Panc1 (cell line): ENCODE results near the gene PARP4.
"Not testable (repeated sequence)": the region's sequence is repeated elsewhere in the genome, so short reads cannot be mapped to it uniquely, and the experiment has no call there.

Experiments
- POLR2AphosphoS5 ChIP-seq: IDR thresholded peaks from 2 replicates; pipeline ENCODE4 v1.6.1; 2012; ENCODE audit warnings: mild to moderate bottlenecking, low read depth, low read length, moderate library complexity
- REST ChIP-seq, 2 experiments: IDR thresholded peaks; 2 replicates each; pipeline ENCODE4 v1.6.1; 2011 to 2012; ENCODE audit warnings: low read depth in 2 of 2, control low read depth in 1 of 2, low read length in 1 of 2, mild to moderate bottlenecking in 1 of 2, moderate library complexity in 1 of 2; ENCODE audit not compliant: insufficient read depth in 1 of 2
- SIN3A ChIP-seq: IDR thresholded peaks from 2 replicates; pipeline ENCODE4 v1.6.1; 2012; ENCODE audit warnings: low read depth, mild to moderate bottlenecking, low read length, moderate library complexity, borderline replicate concordance; ENCODE audit not compliant: insufficient read depth
- TCF7L2 ChIP-seq: IDR thresholded peaks from 2 replicates; pipeline ENCODE4 v1.6.1; 2011; ENCODE audit warnings: mild to moderate bottlenecking, low read depth, low read length, inconsistent platforms
- TF ChIP-seq, protein P1 (sequence below): fragments of 450-650 bp; IDR thresholded peaks from 2 replicates; pipeline ENCODE4 v1.5.1; 2017; ENCODE audit warnings: mild to moderate bottlenecking

DNA sequence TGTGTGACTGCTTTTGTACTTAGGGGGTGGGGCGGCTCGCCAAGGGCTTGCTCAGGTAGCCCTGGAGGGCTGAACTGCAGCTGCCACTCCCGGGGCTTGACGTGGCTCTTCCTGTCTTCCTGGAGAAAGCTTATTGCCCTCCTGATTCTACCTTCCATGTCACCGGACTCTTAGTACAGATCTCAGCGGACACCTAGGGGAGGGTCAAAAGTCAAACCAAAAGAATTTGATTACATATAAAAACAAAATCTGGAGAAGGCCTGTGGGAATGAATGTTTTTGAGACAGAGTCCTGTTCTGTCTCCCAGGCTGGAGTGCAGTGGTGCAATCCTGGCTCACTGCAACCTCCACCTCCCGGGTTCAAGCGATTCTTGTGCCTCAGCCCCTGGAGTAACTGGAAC lies 24.5 kb downstream of the PARP4 start:
- TF ChIP-seq, protein P1, sequence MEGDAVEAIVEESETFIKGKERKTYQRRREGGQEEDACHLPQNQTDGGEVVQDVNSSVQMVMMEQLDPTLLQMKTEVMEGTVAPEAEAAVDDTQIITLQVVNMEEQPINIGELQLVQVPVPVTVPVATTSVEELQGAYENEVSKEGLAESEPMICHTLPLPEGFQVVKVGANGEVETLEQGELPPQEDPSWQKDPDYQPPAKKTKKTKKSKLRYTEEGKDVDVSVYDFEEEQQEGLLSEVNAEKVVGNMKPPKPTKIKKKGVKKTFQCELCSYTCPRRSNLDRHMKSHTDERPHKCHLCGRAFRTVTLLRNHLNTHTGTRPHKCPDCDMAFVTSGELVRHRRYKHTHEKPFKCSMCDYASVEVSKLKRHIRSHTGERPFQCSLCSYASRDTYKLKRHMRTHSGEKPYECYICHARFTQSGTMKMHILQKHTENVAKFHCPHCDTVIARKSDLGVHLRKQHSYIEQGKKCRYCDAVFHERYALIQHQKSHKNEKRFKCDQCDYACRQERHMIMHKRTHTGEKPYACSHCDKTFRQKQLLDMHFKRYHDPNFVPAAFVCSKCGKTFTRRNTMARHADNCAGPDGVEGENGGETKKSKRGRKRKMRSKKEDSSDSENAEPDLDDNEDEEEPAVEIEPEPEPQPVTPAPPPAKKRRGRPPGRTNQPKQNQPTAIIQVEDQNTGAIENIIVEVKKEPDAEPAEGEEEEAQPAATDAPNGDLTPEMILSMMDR = not testable (repeated sequence)
- TF ChIP-seq POLR2AphosphoS5; REST (IDR thresholded peaks at IDR 0.05; ENCODE audit: insufficient read depth in 1 of 2, low read depth in 2 of 2, low read length in 1 of 2); TCF7L2; SIN3A: not testable (repeated sequence)
